Fibroblast of upper back skin (primary cell): ENCODE data around the gene PTEN.
"Not testable (repeated sequence)": the region's sequence is repeated elsewhere in the genome, so short reads cannot be mapped to it uniquely, and the experiment has no call there.

Experiments used
- DNase-seq: peaks from one replicate; pipeline ENCODE4 v3.0.0-alpha.2; 2013

Gene PTEN

DNA sequence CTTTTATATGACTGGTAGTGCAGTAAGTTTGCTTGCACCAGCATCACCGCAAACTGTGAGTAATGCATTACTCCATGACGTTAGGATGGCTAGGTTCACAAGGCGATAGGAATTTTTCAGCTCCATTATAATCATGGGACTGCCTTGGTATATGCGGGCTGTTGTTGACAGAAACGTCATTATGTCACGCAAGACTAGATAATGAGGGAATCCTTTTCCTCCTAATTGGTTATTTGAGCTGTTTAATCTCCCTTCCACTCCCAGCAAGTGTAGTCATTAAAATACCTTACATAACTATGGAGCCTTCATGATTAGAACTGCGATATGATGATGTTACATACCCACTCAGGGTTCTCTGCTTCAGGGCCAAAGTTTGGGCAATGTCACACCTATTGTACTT is 17.4 kb upstream of the PTEN start:
- no peak for DNase-seq

- not testable (repeated sequence) for DNase-seq
These were observed 16.7 kb upstream of the PTEN start for GRCh38 chr10:87846711-87847110.

DNA sequence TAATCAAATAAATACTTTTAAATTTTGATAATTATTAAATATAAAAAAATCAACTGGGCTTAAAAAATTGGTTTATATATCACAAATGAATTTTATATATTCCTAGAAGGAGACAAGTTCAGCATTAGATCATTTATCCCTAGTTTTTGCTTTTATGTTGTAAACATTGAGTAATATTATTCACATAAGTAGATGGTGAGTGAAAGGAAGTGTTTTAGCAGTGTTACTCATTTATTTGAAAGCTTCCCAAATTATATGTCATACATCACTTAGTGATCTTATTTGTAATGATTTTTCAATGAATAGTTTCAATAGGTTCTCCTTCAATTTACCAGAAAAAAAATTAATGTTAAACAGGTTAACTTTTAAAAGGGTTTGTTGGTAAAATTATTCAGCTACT is 15.9 kb upstream of the PTEN start:
- no peak for DNase-seq

DNA sequence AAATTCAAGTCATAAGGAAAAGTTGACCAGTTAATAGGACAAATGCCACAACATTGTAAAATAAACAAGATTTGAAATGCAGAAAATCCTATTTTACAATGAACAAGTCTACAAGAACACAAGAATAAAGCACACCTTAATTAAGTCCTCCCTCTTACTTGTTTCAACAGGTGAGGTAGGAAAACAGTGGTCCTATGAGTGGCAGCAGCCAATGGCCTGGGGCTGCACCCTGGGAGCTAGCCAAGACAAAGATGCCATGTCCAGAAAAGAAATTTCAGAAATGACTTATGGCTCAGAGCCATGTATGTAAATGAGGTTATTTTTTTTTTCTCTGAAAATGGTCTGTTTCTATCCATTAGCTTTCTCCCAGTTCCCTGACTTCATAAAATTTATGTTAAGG is 14.4 kb upstream of the PTEN start:
- no peak for DNase-seq

DNA sequence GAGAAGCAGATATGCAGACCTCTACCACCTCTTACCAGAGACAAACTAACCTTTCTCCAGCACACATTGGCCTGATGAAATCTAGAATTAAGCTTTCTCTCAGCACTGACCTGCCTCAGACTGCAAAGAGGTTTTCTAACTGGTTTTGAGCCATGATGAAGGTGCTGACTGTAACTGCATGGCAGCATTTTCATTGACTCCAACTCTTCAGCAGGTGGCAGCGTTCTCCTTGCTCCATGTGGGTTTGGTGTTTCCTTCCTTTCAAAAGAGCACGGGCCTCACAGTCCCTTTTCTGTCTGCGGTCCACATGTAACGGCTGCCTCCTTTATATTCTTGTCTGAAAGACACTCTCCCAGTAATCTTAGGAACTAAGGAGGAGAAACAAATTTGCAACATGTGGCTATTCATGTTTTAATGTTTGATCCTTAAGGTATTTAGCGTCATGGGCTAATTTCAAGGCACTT is 12.7 kb upstream of the PTEN start:
- peak; percentile 72 for DNase-seq

GRCh38 chr10:87852089-87852488 is 11.3 kb upstream of the PTEN start:
- no peak for DNase-seq

DNA sequence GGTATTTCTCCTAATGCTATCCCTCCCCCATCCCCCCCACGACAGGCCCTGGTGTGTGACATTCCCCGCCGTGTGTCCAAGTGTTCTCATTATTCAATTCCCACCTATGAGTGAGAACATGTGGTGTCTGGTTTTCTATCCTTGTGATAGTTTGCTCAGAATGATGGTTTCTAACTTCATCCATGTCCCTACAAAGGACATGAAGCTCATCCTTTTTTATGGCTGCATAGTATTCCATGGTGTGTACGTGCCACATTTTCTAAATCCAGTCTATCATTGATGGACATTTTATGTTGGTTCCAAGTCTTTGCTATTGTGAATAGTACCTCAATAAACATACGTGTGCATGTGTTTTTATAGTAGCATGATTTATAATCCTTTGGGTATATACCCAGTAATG is 8.2 kb upstream of the PTEN start:
- DNase-seq, result not testable (repeated sequence)

GRCh38 chr10:87855665-87856064 is 7.8 kb upstream of the PTEN start:
- DNase-seq, result not testable (repeated sequence)

DNA sequence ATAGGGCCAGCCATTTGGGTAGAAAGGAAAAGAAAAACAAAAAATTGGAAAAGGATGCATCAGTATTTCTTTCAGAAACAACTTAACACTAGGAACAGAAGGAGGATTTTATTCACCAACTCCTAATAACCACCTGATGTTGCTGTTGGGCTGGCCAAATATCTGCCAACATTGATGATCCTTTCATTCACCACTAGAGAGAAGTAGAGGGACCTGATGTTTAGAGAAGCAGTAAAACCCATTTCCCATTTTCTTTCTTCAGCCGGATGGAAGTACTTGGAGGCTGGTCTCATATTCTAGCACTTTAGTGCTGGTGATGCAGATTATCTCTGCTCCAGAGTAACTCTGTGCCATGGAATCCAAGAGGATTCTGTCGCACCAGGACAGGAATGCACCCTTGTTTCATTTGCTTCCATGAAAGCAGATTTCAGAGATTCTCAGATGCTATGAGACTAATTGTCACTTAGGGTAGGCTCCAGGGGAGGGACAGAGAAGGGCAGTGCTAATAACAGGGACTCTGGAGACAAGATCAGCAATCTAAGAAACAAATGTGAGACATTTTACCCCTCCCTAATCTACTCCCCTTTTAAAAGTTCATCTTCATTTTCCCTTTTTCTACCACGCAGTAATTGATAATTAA is 3.1 kb upstream of the PTEN start:
- peak; percentile 85 for DNase-seq

DNA sequence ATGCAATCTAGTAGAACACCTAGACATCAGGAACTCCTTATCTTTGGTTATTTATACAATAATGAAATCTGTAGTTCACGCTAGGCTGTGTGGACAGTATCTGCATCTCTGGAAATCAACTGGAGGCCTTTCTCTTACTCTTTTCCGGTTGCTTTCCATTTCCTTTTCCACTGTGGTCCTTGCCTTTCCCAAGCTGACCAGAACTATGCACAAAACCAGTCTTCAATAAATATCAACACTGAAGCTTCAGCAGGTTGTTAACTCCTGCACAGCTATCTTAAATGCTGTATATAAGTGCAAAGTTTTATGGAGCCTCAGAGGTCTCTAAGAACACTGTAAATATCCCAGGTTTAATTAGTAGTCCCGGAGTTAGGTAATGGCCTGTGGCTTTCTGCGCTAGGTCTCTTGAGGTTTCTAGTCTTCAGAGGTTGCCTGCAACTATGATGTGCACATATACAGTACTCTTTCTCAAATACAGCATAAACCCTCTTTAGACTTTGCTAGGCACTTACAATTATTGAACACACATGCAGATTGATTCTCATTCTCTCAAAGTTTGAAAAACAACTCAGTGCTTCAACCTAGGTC is 2.5 kb upstream of the PTEN start:
- DNase-seq, result no peak

- peak; percentile 73 for DNase-seq
These were observed 1.9 kb upstream of the PTEN start for GRCh38 chr10:87861566-87861952.

GRCh38 chr10:87861953-87862678 is 1.3 kb upstream of the PTEN start:
- DNase-seq, result peak; percentile 98

- no peak for DNase-seq
These were observed 759 bp upstream of the PTEN start for GRCh38 chr10:87862679-87863052.

DNA sequence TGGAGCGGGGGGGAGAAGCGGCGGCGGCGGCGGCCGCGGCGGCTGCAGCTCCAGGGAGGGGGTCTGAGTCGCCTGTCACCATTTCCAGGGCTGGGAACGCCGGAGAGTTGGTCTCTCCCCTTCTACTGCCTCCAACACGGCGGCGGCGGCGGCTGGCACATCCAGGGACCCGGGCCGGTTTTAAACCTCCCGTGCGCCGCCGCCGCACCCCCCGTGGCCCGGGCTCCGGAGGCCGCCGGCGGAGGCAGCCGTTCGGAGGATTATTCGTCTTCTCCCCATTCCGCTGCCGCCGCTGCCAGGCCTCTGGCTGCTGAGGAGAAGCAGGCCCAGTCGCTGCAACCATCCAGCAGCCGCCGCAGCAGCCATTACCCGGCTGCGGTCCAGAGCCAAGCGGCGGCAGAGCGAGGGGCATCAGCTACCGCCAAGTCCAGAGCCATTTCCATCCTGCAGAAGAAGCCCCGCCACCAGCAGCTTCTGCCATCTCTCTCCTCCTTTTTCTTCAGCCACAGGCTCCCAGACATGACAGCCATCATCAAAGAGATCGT is 598 bp downstream of the PTEN start:
- DNase-seq, result not testable (repeated sequence)

- no peak for DNase-seq
These were observed 1.2 kb downstream of the PTEN start for GRCh38 chr10:87864496-87865059.

DNA sequence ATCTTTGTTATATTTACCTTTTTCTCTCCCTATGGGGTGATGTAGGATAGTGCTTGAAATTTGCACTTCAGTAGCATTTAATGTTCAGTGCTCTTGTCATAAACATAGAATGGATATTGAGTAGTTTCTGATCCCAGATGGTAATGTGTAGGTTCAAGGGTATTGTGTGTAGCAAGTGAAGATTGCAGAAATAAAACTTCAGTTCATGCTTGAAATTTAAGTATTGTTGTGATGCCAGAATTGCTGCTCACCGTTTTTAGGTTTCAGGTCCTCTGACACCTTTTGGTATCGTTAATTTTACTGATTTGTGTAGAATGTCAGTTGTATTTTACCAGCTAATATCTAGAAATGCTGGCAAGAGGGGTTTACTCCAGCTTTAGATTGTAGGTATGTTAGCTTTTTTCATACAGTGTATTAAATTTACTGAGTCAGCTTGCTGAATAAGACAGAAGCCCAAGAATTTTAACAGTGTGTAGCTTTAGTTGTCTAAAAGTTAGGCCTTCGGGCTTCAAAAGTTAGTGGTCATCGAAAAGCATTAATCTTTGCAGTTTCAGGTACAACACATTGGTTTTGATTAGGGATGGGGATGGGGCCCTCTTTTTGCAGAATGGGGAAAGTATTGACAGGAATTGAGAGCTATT is 1.9 kb downstream of the PTEN start:
- no peak for DNase-seq

- DNase-seq, result no peak
These were observed 3.1 kb downstream of the PTEN start for GRCh38 chr10:87866412-87866974.

DNA sequence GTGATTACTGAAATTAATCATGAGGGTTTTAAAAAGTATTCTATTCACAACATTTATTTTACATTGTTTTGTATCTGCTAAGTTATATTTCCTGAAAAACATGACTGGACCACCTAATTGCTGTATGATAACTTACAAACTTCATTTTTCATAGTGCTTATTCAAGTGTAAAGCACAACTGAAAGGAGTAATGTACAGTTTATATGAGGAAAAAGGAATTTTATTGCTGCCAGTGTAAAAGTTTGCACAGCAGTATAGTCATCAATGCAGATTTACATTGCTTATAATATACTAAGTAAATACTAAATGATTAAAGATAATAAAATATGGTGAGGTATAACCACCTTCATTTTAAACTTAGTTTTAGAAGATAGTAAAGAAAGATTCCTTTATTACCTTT is 4.0 kb downstream of the PTEN start:
- no peak for DNase-seq

DNA sequence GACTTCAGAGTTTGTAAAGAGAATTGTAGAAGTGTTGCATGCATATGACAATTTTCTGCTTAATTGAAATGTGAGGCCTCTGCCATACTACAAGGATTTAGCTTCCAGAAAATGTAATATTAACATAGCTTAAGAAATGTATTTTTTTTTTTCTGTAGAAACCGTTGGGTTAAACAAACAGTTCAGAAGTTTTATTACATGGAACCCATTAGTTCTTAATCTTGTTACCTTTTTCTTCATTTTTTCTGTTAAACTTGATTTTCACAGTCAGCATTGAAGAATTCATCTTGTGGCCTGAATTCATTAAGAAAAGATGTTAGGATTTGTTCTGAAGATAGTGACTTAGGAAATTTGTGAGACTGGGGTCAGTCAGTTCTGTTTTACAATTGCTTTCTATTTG is 4.9 kb downstream of the PTEN start:
- peak; percentile 24 for DNase-seq

DNA sequence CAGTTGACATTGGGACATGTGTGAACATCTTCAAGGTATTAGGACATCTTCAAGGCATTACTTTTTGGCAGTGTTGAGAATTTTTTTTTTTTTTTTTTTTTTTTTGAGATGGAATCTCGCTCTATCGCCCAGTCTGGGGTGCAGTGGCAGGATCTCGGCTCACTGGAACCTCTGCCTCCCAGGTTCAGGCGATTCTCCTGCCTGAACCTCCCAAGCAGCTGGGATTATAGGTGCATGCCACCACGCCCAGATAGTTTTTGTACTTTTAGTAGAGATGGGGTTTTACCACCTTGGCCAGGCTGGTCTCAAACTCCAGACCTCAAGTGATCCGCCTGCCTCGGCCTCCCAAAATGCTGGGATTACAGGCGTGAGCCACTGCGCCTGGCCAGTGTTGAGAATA is 5.7 kb downstream of the PTEN start:
- DNase-seq, result not testable (repeated sequence)

GRCh38 chr10:87869773-87870551 is 6.5 kb downstream of the PTEN start:
- no peak for DNase-seq

GRCh38 chr10:87872828-87873227 is 9.4 kb downstream of the PTEN start:
- DNase-seq, result no peak
